ENCODE data around the gene TLE1.

Gene TLE1

GRCh38 chr9:81586786-81587185, 102.6 kb downstream of the TLE1 start:
- H3K27ac ChIP-seq, result no peak overlapping the region
- DNase-seq (ENCODE audit: low read depth, low spot score), result no peak

GRCh38 chr9:81585191-81585763, 104.1 kb downstream of the TLE1 start:
- DNase-seq (ENCODE audit: low read depth, low spot score), result no peak
- H3K27ac ChIP-seq, result no peak overlapping the region

DNA sequence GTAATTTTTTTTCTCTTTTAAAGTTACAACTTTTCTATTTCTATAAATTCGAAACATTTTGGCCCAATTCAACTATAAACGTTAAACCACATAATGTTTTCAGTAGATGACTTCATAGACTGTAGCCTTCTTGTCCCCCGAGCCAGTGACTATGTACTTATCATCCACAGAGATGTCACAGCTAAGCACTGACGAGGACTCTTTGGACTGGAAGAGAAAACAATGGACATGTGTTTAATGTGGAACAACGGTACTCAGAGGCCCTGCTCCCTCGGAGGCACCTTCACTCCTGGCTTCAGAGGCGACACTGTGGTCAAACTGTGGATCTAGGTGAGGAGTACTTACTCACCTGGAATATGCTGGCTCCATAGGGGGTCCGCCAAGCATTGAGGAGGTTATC, 105.2 kb downstream of the TLE1 start:
- no peak overlapping the region for H3K27ac ChIP-seq
- DNase-seq (ENCODE audit: low read depth, low spot score), result no peak

- no peak for DNase-seq (ENCODE audit: low read depth, low spot score)
- H3K27ac ChIP-seq, result no peak overlapping the region
These were observed 107.4 kb downstream of the TLE1 start for GRCh38 chr9:81581986-81582385.

DNA sequence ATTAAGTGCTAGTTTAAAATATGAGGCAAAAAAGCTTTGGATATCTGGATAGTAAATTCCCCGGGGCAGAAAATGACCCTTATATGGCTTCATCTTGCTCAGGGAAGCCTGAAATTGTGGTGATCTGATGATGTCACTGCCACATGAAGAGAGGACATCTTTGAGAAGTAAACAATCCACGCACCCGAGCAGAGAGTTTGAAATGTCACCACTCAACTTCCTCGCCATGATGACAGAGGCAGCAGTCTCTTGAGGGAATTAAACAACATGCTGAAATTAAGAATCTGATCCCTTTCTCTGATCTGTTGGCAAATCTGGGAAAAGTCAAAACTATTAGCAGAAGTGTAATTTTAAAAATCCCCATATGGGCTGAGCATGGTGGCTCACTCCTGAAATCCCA, 110.0 kb downstream of the TLE1 start:
- no peak for DNase-seq (ENCODE audit: low read depth, low spot score)
- no peak overlapping the region for H3K27ac ChIP-seq

GRCh38 chr9:81578606-81579005, 110.7 kb downstream of the TLE1 start:
- H3K27ac ChIP-seq, result no peak overlapping the region
- DNase-seq (ENCODE audit: low read depth, low spot score), result no peak

DNA sequence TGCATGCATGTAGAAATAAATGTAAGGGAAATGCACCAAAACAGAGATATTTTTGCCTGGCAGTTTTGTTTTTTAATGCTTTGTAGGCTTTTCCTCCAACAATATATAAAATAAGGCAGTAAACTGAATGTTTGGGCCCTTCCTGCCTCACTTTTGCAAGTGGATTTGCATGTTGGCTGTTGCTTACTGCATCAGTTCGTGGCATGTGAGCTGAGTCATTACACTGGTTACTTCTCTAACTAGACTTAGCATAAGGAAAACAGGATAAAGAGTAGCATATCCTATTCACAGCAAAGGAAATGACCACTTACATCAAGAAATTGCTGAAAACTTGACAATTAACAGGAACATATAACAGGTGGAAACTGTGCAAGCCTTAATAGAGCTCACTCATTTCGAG, 113.4 kb downstream of the TLE1 start:
- H3K27ac ChIP-seq, result no peak overlapping the region
- DNase-seq (ENCODE audit: low read depth, low spot score), result no peak

- no peak overlapping the region for H3K27ac ChIP-seq
These were observed 114.9 kb downstream of the TLE1 start for GRCh38 chr9:81574405-81574804.

GRCh38 chr9:81573415-81574321, 115.7 kb downstream of the TLE1 start:
- H3K27ac ChIP-seq, result no peak overlapping the region
- no peak for DNase-seq (ENCODE audit: low read depth, low spot score)

More at GRCh38 chr9:81574405-81574804, 114.9 kb downstream of the TLE1 start:
- DNase-seq (ENCODE audit: low read depth, low spot score), result no peak

- DNase-seq (ENCODE audit: low read depth, low spot score), result no peak
These were observed 119.3 kb downstream of the TLE1 start for GRCh38 chr9:81570083-81570482.

DNA sequence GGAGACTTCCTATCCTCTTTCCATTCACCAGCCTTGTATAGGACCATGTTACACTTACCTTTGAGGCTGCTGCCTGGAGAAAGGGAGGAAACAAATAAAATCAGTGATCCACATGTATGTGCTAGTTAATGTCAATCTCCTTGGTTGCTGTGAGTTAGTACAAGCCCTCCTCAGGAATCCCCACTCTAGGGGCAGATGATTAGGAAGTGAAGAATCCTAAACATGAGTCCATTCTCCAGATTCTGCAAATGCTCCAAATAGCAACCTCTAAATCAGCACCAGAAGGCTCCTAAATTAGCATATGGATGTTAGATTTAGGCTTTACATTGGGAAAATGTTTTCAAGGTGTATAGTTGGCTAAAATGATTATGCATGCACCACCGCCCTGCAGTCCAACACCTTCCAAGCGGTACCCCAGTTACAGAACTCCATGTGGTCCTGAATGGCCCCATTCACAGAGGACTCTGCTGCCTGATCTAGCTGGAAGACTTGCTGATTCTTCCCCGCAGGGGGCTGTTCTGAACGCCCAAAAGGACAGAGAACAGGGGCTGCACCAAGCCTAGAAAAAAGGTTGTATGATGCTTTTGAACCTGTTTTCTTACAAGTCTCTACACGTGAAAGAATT, 123.2 kb downstream of the TLE1 start:
- no peak for DNase-seq (ENCODE audit: low read depth, low spot score)

More at GRCh38 chr9:81570083-81570482, 119.3 kb downstream of the TLE1 start:
- no peak overlapping the region for H3K27ac ChIP-seq

DNA sequence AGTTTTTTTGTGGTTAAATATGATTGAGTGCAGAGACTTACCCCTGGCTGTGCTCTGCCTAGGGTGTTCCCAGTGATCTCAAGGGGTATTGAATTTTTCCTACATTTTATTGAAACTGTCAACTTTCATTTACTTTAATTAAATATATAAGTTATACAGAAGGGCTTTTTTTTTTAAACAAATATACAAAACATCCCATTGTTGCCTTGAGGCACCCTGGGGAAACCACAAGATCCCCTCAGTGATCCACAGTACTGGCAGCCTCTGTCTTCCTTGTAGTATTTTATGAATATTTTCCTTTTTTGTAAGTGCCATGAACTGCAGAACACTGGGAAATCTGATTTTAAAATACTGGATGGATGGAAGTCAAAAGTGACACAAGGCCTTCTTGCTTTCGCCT, 123.7 kb downstream of the TLE1 start:
- no peak for DNase-seq (ENCODE audit: low read depth, low spot score)
- no peak overlapping the region for H3K27ac ChIP-seq

More for the DNA sequence above, 123.2 kb downstream of the TLE1 start:
- H3K27ac ChIP-seq, result no peak overlapping the region

GRCh38 chr9:81565144-81565543, 124.2 kb downstream of the TLE1 start:
- H3K27ac ChIP-seq, result no peak overlapping the region
- no peak for DNase-seq (ENCODE audit: low read depth, low spot score)

GRCh38 chr9:81564632-81565031, 124.7 kb downstream of the TLE1 start:
- no peak for DNase-seq (ENCODE audit: low read depth, low spot score)
- H3K27ac ChIP-seq, result no peak overlapping the region

DNA sequence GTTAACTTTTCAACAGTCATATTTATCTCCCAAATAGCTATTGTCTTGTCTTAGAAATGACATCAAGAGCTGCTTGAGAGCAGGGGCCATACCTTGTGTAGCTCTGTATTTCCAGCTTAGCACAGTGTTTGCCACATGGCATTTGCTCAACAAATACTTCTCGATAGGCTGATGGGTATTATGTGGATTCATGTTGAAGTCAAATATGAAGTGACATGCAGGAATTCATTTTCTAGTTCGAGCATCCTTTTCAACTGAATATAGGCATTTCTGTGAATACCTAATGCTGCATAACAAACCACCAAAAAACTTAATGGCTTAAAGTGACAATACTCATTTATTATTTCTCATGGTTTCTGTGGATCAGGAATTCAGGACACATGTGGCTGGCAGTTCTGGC, 125.6 kb downstream of the TLE1 start:
- no peak for DNase-seq (ENCODE audit: low read depth, low spot score)
- H3K27ac ChIP-seq, result no peak overlapping the region

- DNase-seq (ENCODE audit: low read depth, low spot score), result no peak
- no peak overlapping the region for H3K27ac ChIP-seq
These were observed 126.3 kb downstream of the TLE1 start for GRCh38 chr9:81563020-81563407.

GRCh38 chr9:81562231-81563019, 126.9 kb downstream of the TLE1 start:
- no peak for DNase-seq (ENCODE audit: low read depth, low spot score)
- H3K27ac ChIP-seq, result peak overlapping the region; percentile 29

- H3K27ac ChIP-seq, result no peak overlapping the region
- no peak for DNase-seq (ENCODE audit: low read depth, low spot score)
These were observed 128.3 kb downstream of the TLE1 start for GRCh38 chr9:81560851-81561732.

- peak overlapping the region; percentile 61 for H3K27ac ChIP-seq
- peak; percentile 44 for DNase-seq (ENCODE audit: low read depth, low spot score)
These were observed 129.6 kb downstream of the TLE1 start for GRCh38 chr9:81559709-81560108.

DNA sequence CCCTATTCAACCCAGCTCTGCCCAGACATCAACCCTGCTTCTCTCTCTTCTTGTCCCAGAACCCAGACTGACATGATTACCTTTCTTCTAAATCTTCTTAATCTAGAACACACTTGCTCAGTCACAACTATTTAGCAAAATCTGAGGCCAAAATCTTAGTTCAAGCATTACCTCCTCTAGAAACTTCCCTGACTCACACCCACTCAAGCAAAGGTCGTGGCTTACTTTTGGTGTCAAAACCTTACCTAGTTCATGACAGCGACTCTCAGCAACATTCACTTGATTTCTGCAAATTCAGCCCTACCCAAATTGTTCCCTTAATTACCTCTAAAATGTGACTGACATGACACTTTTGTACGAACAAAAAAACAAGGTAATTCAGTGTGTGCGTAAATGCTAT, 130.2 kb downstream of the TLE1 start:
- no peak for DNase-seq (ENCODE audit: low read depth, low spot score)
- H3K27ac ChIP-seq, result peak overlapping the region; percentile 61
